ENCODE results near the gene USP4.

DNA sequence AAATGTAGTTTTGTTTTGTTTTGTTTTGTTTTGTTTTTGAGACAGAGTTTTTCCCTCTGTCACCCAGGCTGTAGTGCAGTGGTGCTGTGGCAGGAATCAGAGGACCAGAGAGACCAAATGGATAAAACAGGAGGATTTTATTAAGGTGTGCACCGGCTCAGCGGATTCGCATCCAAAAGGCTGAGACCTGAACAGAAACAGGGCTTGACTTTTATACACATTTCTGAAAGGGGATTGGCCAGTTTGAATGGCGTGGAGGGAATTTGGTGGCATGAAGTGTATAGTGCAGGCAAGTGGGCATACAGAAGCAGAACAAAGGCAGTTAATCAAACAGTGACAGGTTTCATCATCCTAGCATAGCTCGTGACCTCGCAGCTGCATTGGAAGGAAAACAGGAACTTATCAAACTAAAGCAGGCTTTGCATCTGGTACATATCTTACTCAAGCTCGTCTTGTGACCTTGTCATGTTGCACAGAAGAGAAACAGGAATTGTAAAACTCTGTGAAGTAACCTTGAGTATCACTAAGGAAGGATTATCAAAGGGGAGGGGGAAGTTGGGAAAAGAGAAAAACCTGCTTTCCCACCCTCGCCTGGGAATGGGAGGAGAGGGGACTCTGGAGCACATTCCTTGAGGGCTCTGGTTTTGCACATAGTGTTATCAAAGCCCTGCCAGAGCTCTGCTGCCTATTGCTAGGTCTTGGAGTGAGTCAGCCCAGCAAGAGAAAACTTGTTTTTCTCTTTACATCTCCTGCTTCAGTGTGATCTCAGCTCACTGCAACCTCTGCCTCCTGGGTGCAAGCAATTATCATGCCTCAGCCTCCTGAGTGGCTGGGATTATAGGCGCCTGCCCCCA is 101.4 kb downstream of the USP4 start:
- no peak for TF ChIP-seq CTCF (IDR thresholded peaks at IDR 0.05; ENCODE audit: insufficient read depth, low read length, poor library complexity, severe bottlenecking)
- TF ChIP-seq EZH2phosphoT487 (conservative IDR thresholded peaks at IDR 0.05; ENCODE audit: low read length) = no peak

Measured in SU-DHL-6 (cell line).